K562 (cell line): ENCODE results near the gene PAIP1. TPM values are rescaled to one million over a fixed set of nuclear protein-coding genes. Genes with fewer than 3 reads are reported as not detected.

Experiments
- CHD1 ChIP-seq: fragments of 200-600 bp; sonication (generic); IDR thresholded peaks from one replicate; pipeline ENCODE4 v1.6.1; 2012; ENCODE audit warnings: mild to moderate bottlenecking, moderate library complexity, low read length, inconsistent platforms
- CTBP1 ChIP-seq: fragments of 450-650 bp; IDR thresholded peaks from 2 replicates; pipeline ENCODE4 v1.6.1; 2016; ENCODE audit warnings: borderline replicate concordance
- FUS ChIP-seq: fragments of 200-400 bp; formaldehyde crosslinking; optimal IDR thresholded peaks from 2 replicates; pipeline ENCODE3; 2017; ENCODE audit warnings: low read depth, low read length
- GTF2A2 ChIP-seq: IDR thresholded peaks from 2 replicates; pipeline ENCODE4 v1.6.1; 2016; ENCODE audit warnings: mild to moderate bottlenecking, missing genetic modification characterization, missing compliant biosample characterization
- HEY1 ChIP-seq: fragments of 250-450 bp; sonication (Bioruptor Pico); IDR thresholded peaks from 2 replicates; pipeline ENCODE4 v1.5.0; 2020; ENCODE audit warnings: mild to moderate bottlenecking, moderate library complexity, borderline replicate concordance
- MAX ChIP-seq: sonication (generic); formaldehyde crosslinking; IDR thresholded peaks from 2 replicates; pipeline ENCODE4 v1.9.0; 2022; ENCODE audit warnings: mild to moderate bottlenecking, missing genetic modification reagents
- MNT ChIP-seq, 2 experiments: fragments of 450-650 bp; conservative IDR thresholded peaks; 2 replicates each; pipeline ENCODE4 v1.6.1; 2017; ENCODE audit warnings: mild to moderate bottlenecking in 2 of 2, moderate library complexity in 2 of 2
- MYC ChIP-seq, 2 experiments: fragments of 250-450 bp in 1 of 2; sonication (Bioruptor Pico) in 1 of 2; IDR thresholded peaks; 2 replicates each; pipeline versions ENCODE4 v1.5.1 to v1.6.1; 2012 to 2021; ENCODE audit warnings: low read depth in 2 of 2, borderline replicate concordance in 1 of 2, improper control_type of control experiment in 1 of 2, low read length in 1 of 2, mild to moderate bottlenecking in 1 of 2, moderate library complexity in 1 of 2
- PHB2 ChIP-seq: fragments of 450-650 bp; IDR thresholded peaks from 2 replicates; pipeline ENCODE4 v1.6.1; 2017; ENCODE audit warnings: low read depth
- PRDM10 ChIP-seq: fragments of 450-650 bp; IDR thresholded peaks from 2 replicates; pipeline ENCODE4 v1.6.1; 2018; ENCODE audit not compliant: partially characterized antibody
- SMAD4 ChIP-seq: fragments of 250-450 bp; sonication (Bioruptor Pico); conservative IDR thresholded peaks from 2 replicates; pipeline ENCODE4 v1.8.0; 2021; ENCODE audit warnings: inconsistent platforms, mild to moderate bottlenecking, moderate library complexity
- STAT6 ChIP-seq: sonication (generic); formaldehyde crosslinking; IDR thresholded peaks from 2 replicates; pipeline ENCODE4 v1.8.1; 2023; ENCODE audit warnings: mild to moderate bottlenecking, missing genetic modification reagents
- ZNF395 ChIP-seq: fragments of 200-800 bp; sonication (Bioruptor generic); IDR thresholded peaks from 2 replicates; pipeline ENCODE4 v1.6.1; 2017; ENCODE audit warnings: missing genetic modification characterization, missing compliant biosample characterization
- ZNF655 ChIP-seq: fragments of 250-450 bp; sonication (Bioruptor Pico); IDR thresholded peaks from 2 replicates; pipeline ENCODE4 v1.5.0; 2021
- ZNF830 ChIP-seq: fragments of 250-450 bp; sonication (Bioruptor Pico); IDR thresholded peaks from 2 replicates; pipeline ENCODE4 v1.5.0; 2021; ENCODE audit warnings: mild to moderate bottlenecking
- polyA plus RNA-seq, 8 experiments: library from polyadenylated mRNA; depleted of rRNA in 4 of 8; stranded (reverse) in 5 of 8; unstranded in 3 of 8; fragments of >200 nt; fragmentation: Nextera tagmentation in 2 of 8; fragmentation: Illumina TruSeq in 1 of 8; extraction: Ambion mirVana in 2 of 8; extraction: Trizol in 1 of 8; gene quantifications; 2 replicates each; pipeline versions ENCODE4 v1.2.1 to v1.2.3, GENCODE V29; 2011 to 2014; ENCODE audit warnings: inconsistent platforms in 1 of 8, missing spikeins in 1 of 8
- total RNA-seq, 7 experiments: library from RNA; depleted of rRNA in 6 of 7; stranded (reverse); fragments of >200 nt in 6 of 7; fragmentation: Illumina TruSeq in 2 of 7; extraction: Trizol in 2 of 7; gene quantifications; 2 replicates each; pipeline versions ENCODE4 v1.2.1 to v1.2.3, GENCODE V29; 2011 to 2021; ENCODE audit warnings: low replicate concordance in 1 of 7

Gene PAIP1
- total and polyA plus RNA-seq, 9 of the 15 experiments (the other 6 are each of a cell fraction or from before 2014, with no cell fraction given), result 51.7 to 181 (median 102) TPM

GRCh38 chr5:43556857-43557542 lies at the start of gene PAIP1 (continued):
- TF ChIP-seq PRDM10, result peak; percentile 6
- TF ChIP-seq GTF2A2 (tag), result peak; percentile 41; the same call in 1 of the 2 replicates
- TF ChIP-seq CTBP1, result peak; percentile 85
- TF ChIP-seq PHB2, result no peak
- TF ChIP-seq ZNF655, result no peak
- TF ChIP-seq MYC (IDR thresholded peaks at IDR 0.05; ENCODE audit: low read depth, low read length), result peak; percentile 89
- no peak for TF ChIP-seq MYC (CRISPR knock-in tag; IDR thresholded peaks at IDR 0.05; ENCODE audit: borderline replicate concordance, low read depth)
- peak; percentile 89 for TF ChIP-seq SMAD4 (CRISPR knock-in tag)
- no peak for TF ChIP-seq HEY1 (CRISPR knock-in tag)
- TF ChIP-seq MNT (conservative IDR thresholded peaks at IDR 0.05), result peak in 1 of 2 experiments; percentile 79; a peak in 3 of 4 replicates
- TF ChIP-seq MAX, result peak; percentile 65; the same call in 1 of the 2 replicates
- peak; percentile 36; the same call in 1 of the 2 replicates for TF ChIP-seq ZNF395 (CRISPR knock-in tag)
- TF ChIP-seq CHD1, result peak; percentile 30
- TF ChIP-seq FUS, result peak; percentile 86
- TF ChIP-seq STAT6, result no peak
- no peak for TF ChIP-seq ZNF830
